SK-N-SH (cell line): ENCODE results near the gene MGAM2.

ENCODE experiments used
- JUND ChIP-seq: IDR thresholded peaks from 2 replicates; pipeline ENCODE4 v1.4.0; 2012
- RCOR1 ChIP-seq: fragments of 150-350 bp; IDR thresholded peaks from 2 replicates; pipeline ENCODE4 v1.6.1; 2017; ENCODE audit warnings: antibody characterized with exemption, low read length
- TF ChIP-seq, protein P1 (sequence below): IDR thresholded peaks from 2 replicates; pipeline ENCODE4 v1.4.0; 2012; ENCODE audit warnings: low read depth
- TF ChIP-seq, protein P2 (sequence below): IDR thresholded peaks from 2 replicates; pipeline ENCODE4 v1.4.0; 2012; ENCODE audit warnings: low read depth, borderline replicate concordance

DNA sequence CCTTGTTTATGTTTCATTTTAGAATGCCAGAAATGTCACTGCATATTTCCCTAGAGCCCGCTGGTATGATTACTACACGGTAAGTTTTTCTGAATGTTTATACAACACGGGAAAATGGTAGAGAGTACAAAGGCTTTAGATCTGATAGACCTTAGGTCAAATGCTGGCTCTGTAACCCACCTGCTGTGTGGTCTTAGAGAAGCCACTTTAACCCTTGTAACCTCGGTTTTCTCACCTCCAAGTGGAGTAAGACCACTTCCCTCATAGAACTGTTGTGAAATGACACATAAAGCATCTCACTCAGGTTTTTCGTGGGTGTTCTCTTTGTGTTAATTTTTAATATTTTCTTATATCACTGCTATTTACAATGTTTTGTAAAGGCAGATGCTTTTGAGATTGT lies 13.9 kb upstream of the MGAM2 start:
- TF ChIP-seq, protein P1, sequence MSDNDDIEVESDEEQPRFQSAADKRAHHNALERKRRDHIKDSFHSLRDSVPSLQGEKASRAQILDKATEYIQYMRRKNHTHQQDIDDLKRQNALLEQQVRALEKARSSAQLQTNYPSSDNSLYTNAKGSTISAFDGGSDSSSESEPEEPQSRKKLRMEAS, result no peak
- TF ChIP-seq, protein P2, sequence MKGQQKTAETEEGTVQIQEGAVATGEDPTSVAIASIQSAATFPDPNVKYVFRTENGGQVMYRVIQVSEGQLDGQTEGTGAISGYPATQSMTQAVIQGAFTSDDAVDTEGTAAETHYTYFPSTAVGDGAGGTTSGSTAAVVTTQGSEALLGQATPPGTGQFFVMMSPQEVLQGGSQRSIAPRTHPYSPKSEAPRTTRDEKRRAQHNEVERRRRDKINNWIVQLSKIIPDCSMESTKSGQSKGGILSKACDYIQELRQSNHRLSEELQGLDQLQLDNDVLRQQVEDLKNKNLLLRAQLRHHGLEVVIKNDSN, result no peak
- no peak for TF ChIP-seq JUND
- no peak for TF ChIP-seq RCOR1
